Left renal pelvis (tissue), 4 donors: ENCODE data around the gene EIPR1. TPM values are rescaled to one million over a fixed set of nuclear protein-coding genes. Genes with fewer than 3 reads are reported as not detected.
"Not testable (repeated sequence)": the region's sequence is repeated elsewhere in the genome, so short reads cannot be mapped to it uniquely, and the experiment has no call there.

ENCODE experiments used
- DNase-seq, 4 donors: peaks; one replicate each; pipeline ENCODE4 v3.0.0-alpha.2; 2013; ENCODE audit warnings: low read depth in 4 of 4, low spot score in 3 of 4
- polyA plus RNA-seq, 4 donors: library from polyadenylated mRNA; unstranded; fragments of 120-200 nt; gene quantifications; one replicate each; pipeline ENCODE4 v1.2.1, GENCODE V29; 2013; ENCODE audit not compliant: insufficient read length in 4 of 4

The EIPR1 gene
- polyA plus RNA-seq, 4 donors, result 16.8 to 27.5 (median 22.7) TPM

- no peak for DNase-seq
Measured at GRCh38 chr2:3361518-3362389, 15.9 kb downstream of the EIPR1 start.

DNA sequence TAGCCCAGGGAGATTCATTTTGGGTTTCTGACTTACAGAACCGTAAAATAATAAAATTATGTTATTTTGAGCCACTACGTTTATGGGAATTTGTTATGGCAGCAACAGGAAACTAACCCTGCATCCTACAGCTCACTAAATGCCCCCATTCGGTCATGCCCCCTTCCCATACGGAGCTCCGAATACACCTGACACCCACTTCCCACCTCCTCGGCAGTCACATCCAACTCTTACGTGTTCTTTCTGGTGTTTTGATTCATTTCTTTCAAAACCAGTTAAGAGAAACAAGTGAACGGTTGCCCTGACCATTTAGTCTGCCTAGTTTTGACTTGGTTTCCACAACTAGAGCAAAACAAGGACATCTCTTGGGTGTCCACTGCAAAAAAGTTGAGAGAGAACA is 19.7 kb downstream of the EIPR1 start:
- no peak for DNase-seq

GRCh38 chr2:3357446-3357845 is 20.2 kb downstream of the EIPR1 start:
- not testable (repeated sequence) for DNase-seq

GRCh38 chr2:3356799-3357198 is 20.8 kb downstream of the EIPR1 start:
- DNase-seq, result no peak

DNA sequence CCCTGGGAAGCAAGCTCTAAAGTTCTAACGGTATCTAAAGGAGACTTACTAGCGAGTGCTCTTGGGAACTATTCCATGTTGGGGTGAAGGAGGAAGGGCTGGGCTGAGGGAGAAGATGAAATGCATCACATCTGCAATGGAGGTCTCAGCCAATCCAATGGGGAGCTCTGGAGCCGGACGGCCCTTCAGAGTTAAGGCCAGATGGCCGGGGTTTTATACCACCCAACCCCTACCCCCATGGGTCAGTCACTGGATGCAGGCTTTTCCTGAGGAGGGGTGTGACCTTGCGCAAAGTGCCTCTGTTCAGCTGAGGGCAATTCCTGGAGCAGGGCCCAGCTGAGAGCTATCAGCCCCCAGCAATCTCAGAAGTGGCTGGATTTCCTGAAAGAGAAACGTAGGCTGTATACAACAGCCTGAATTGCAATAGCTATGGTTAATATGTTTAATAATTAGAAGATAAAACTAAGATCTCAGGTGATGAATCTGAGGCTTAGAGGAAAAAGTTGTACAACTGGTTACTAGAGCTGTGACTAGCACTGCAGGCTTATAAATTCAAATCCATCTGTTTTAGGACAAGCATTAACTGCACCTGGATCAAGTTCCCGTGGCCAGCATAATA is 21.6 kb downstream of the EIPR1 start:
- no peak for DNase-seq

GRCh38 chr2:3354986-3355385 is 22.6 kb downstream of the EIPR1 start:
- no peak for DNase-seq

- DNase-seq, result peak in 1 of 4 donors; percentile 22
Measured at GRCh38 chr2:3349211-3349693, 28.4 kb downstream of the EIPR1 start.

DNA sequence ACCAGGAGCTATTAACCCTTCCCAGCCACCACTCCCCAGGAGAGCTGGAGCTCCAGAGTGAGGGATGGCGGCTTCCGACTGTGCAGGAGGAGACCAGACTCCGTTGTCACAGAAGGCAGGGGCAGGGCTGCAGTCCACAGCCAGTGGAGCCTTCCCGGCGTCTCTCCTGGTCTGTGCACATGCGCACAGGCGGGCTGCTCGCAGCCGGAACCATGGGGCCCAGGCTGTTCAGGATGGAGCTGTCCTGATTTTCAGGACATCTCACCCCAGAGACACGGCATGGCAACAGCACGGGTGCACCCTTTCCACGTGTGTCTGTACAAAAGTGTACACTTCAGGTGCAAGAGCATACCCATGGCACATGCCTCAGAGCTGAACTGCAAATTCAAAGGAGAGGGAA is 28.9 kb downstream of the EIPR1 start:
- DNase-seq, result no peak

GRCh38 chr2:3345621-3346020 is 32.0 kb downstream of the EIPR1 start:
- no peak for DNase-seq

- no peak for DNase-seq
Measured at GRCh38 chr2:3344897-3345296, 32.7 kb downstream of the EIPR1 start.

DNA sequence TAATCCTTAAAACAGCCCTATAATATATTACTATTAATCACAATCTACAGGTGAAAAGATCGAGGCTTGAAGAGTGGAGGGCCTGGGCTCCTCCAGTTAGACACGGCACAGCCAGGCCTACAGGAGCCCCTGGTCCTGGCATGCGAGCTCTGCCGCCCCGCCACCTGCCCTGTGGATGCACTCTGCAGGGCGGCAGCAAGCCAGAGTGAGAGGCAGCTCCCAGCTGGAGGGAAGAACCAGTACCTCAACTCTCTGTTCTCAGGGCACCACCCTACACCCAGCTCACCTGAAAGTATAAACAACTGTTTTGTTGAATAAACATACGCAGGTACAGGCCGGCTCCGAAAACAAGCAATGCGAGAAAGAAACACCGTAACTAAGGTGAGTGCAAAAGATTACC is 34.6 kb downstream of the EIPR1 start:
- no peak for DNase-seq

GRCh38 chr2:3342324-3342723 is 35.3 kb downstream of the EIPR1 start:
- no peak for DNase-seq

GRCh38 chr2:3341336-3341735 is 36.3 kb downstream of the EIPR1 start:
- no peak for DNase-seq

DNA sequence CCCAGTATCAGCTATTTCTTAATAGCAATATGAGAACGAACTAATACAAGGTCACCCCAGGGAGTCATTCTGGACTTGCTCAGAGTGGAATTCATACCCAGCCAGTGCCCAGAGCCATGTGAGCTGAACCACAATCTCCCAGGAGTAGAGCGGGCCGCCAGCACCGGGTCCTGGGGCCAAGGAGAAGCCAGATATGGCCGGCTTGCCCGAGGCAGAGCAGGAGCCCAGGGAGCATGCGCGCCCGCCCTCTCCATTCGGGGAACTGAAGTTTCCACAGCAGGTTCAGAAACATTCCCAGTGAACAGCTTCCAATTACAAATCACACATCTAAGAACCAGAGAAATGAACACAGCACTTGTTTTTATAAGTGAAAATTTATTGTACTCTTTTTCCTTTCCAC is 37.5 kb downstream of the EIPR1 start:
- DNase-seq, result no peak

GRCh38 chr2:3338340-3338739 is 39.3 kb downstream of the EIPR1 start:
- DNase-seq, result no peak

DNA sequence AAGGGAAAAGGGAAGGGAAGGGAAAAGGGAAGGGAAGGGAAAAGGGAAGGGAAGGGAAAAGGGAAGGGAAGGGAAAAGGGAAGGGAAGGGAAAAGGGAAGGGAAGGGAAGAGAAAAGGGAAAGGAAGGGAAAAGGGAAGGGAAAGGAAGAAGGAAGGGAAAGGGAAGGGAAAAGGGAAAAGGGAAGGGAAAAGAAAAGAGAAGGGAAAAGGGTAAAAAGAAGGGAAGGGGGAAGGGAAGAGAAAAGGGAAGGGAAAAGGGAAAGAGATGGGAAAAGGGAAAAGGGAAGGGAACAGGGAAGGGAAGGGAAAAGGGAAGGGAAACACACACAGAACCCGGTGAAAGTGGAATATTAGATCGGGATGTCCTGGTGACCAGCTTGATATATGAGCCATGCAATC is 40.8 kb downstream of the EIPR1 start:
- DNase-seq, result no peak

DNA sequence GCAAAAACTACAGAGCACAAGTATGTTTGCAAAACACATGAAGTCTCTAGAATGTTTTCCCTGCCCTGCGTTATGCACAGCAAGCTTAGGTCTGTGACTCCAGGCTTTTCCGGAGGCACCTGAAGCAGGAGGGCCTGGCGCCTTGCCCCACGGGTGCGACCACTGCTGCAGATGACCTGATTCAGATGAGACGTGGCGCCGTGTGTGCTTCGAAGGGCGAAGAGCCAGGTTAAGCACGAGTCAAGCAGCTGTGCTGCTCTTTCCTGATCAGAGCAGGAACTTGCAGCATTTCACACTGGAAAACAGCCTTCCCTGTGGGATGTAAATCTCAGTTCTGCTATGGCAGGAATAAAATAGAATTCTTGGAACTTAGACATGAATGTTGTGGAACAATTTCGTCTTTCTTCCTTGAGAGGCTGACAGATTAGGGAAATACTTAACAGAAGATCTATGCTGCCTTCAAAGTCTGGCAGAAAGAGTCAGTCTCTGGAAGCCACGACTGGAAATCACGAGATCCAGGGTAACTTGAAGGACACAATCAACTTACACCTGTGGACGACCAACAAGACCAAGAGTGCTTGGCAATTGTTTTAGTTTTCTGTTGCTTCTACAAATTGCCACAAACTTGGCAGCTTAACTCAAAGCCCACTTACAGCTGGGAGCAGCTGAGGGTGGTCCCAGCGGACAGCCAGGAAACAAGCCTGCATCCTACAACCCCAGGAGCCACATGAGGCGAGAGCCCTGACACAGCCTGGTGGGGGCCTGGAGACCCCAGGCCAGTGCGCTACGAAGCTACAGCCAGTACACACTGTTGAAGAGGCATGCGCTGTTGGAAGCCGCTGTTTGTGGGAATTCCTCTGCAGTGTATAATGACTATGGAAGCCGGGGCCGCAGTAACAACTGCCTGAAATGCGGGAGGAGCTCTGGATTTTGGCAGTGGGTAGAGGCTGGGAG is 42.9 kb downstream of the EIPR1 start:
- no peak for DNase-seq

- no peak for DNase-seq
Measured at GRCh38 chr2:3332133-3332532, 45.5 kb downstream of the EIPR1 start.

- no peak for DNase-seq
Measured at GRCh38 chr2:3329491-3329890, 48.1 kb downstream of the EIPR1 start.

DNA sequence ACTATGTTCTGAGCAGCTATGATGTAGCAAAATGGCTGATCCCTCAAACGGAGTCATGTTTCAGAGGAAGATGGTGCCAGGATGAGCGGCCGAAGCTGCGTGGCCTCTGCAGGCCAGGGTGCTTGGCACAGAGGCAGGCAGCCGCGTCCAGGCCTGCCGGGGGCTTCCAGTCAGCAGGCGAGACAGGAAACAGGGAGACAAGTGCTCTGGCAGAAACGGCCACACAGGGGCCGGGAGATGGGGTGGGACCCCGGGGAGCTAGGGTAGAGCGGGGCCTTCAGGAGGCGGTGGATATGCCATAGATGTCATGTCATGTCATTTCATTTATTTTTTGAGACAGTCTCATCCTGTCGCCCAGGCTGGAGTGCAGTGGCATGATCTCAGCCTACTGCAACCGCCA is 50.7 kb downstream of the EIPR1 start:
- no peak for DNase-seq

DNA sequence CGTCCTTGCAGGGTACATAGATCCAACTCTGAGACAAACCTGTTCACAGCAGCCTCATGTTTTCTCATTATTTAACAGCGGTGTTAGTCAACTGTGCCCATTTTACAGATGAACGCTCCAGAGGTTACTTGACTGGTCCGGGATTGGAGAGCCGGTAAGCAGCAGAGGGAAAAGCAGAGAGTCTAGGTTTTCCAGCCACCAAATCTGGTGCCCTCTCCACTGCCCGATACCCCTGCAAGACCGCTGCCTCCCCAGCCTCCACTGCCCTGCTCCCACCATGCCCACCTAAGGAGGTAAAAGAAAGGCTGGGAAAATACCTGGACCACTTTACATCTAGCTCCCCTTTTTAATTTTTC is 51.5 kb downstream of the EIPR1 start:
- DNase-seq, result no peak
